GM10266 (cell line): Measurements from ENCODE around the gene LAG3.

Experiments
- DNase-seq: peaks from one replicate; pipeline ENCODE4 v3.0.0; 2012; ENCODE audit errors: extremely low spot score
- TF ChIP-seq, protein P1 (sequence below): IDR thresholded peaks from 2 replicates; pipeline ENCODE4 v1.5.1; 2012; ENCODE audit warnings: mild to moderate bottlenecking, low read depth; ENCODE audit not compliant: control insufficient read depth, insufficient read depth; ENCODE audit errors: missing control alignments

LAG3 gene

DNA sequence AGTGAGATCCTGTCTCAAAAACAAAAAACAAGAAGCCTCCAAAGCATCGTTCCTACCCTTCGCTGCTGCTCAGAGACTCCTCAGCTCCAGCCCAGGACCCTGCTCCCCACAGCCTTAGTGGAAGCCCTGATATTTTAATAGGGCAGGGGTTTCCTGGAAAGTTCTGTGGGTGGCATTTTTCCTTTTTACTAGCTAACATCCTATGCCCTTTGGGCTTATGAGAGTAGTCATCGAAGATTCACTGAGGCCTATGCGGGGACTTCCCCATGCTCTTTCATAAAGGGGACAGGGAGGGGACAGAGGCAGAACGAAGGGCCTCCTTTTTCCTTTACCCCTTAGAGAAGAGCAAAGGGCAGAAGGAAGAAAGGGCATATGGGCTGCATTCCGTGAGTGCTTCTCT is 8.3 kb downstream of the LAG3 start:
- TF ChIP-seq, protein P1, sequence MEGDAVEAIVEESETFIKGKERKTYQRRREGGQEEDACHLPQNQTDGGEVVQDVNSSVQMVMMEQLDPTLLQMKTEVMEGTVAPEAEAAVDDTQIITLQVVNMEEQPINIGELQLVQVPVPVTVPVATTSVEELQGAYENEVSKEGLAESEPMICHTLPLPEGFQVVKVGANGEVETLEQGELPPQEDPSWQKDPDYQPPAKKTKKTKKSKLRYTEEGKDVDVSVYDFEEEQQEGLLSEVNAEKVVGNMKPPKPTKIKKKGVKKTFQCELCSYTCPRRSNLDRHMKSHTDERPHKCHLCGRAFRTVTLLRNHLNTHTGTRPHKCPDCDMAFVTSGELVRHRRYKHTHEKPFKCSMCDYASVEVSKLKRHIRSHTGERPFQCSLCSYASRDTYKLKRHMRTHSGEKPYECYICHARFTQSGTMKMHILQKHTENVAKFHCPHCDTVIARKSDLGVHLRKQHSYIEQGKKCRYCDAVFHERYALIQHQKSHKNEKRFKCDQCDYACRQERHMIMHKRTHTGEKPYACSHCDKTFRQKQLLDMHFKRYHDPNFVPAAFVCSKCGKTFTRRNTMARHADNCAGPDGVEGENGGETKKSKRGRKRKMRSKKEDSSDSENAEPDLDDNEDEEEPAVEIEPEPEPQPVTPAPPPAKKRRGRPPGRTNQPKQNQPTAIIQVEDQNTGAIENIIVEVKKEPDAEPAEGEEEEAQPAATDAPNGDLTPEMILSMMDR = no peak
- no peak for DNase-seq

DNA sequence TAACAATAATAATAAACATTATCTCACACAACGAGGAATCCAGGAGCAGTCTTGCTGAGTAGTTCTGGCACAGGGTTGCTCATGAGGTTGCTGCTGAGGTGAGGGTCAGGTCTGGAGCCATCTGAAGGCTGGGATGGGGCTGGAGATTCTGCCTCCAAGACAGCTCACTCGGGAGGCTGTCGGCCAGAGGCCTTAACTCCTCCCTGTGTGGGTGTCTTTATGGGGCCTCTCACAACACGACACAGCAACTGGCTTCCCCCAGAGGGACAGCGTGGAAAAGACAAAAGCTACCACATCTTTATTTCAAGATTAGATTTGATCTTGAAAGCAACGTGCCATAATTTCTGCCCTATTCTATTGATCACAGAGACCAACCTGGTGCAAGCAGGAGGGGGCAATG is 9.8 kb downstream of the LAG3 start:
- TF ChIP-seq, protein P1 = no peak

DNA sequence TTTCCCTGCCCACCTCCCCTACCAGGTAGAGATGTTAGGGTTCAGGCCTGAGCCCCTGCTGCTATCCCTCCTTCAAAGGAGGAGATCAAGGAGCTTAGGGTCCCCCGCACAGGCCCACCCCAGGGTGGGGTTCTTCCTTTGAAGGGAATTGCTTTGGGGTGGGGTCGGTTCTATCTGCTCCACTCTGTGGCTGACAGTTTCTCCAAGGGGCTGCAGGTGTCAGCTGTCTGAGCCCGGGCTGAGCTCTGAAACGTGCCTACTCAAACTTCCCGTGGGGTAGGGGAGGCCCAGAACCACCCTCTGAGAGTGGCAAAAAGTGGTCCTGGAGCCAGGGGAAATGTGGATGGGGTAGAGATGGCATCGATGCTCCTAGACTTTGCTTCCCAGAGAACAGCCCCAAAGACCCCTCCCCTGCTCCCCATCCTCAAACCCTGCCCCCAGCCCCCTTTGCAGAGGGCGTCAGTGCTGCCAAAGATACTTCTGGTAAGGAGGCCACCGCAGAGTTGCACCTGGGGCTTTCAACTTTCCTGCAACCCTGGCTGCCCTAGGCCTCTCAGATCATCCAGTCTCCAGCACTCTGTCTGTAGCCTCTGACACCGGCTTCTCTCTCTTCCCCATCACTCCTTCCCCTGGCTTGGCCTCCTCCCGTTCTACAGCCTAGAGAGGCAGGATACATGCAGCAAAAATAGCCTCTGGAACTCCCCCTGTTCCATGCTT is 10.7 kb downstream of the LAG3 start:
- TF ChIP-seq, protein P1 = no peak

More for the DNA sequence above, 9.8 kb downstream of the LAG3 start:
- no peak for DNase-seq

DNA sequence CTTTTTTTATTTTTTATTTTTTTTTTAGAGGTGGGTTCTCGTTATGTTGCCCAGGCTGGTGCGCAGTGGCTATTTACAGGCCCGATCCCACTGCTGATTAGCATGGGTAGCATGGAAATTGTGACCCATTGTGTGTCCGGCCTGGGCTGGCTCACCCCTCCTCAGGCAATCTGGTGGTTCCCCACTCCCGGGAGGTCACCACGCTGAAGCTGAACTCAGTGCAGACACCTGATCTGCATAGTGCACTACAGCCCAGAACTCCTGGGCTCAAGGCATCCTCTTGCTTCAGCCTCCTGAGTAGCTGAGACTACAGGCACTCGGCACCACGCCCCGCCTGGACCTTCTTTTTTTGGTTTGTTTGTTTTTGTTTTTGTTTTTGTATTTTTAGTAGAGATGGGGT is 11.5 kb downstream of the LAG3 start:
- no peak for DNase-seq
- TF ChIP-seq, protein P1 = no peak

More for the DNA sequence above, 10.7 kb downstream of the LAG3 start:
- DNase-seq = no peak

DNA sequence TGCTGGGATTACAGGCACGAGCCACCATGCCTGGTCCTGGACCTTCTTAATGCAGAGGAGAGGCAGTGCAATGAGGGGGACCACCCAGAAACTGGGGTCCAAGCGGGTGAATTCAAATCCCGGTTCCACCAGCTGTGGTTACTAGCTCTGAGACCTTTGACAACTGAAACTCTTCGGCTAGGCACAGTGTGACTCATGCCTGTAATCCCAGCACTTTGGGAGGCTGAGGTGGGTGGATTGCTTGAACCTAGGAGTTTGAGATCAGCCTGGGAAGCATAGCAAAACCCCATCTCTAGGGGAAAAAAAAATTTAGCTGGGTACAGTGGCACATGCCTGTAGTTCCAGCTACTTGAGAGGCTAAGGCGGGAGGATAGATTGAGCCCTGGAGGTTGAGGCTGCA is 12.0 kb downstream of the LAG3 start:
- no peak for DNase-seq
- TF ChIP-seq, protein P1 = no peak

DNA sequence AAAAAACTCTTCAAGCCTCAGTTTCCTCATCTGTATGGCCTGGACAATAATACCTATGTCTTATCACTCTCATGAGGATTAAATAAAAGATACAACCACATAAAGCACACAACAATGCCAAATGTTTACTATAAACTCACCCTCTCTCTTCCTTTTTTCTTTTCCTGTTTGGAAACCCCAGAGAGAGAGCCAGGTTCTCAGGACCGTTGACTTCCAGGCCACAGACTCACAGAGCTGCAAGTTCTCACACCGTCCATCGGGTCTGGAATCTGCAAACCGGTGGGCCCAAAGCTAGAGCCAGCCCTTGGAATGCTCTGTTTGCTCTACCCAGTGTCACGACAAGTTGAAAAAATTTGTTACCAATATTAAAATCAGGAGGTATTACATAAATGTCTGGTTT is 12.4 kb downstream of the LAG3 start:
- TF ChIP-seq, protein P1 = no peak
- DNase-seq = no peak

DNA sequence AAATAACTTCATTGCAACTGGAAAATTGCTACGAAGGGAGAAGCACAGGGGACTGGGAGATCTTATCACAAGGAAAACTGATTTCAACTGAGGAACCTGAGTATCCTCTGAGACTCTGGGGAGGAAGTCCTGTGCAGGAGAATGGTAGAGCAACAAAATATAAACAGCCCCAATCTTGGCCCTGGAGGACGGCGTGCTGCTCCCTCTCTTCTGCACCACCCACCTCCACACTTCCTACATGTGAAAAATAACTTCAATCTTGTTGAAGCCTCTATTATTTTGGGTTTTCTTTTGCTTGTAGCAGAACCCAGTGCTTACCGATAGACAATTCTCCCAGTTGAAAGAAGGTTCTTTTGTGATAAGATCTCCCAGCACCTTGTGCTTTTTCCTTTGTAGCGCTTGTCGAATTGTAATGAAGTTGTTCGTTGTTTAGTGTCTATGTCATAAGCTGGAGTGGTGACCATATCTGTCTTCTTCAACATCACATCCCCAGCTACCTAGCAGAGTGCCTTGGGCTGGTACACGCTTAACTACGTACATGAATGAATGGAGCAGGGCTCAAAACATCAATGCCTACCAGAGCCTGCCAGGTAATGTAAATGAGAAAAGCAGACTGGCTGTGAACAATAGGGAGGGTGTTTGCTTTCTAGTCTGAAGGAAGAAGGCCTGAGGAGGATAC is 14.2 kb downstream of the LAG3 start:
- DNase-seq = no peak

More for the DNA sequence above, 14.2 kb downstream of the LAG3 start:
- TF ChIP-seq, protein P1 = no peak
